Activated naive CD8-positive, alpha-beta T cell treated with anti-CD3 and anti-CD28 coated beads, Interleukin-2, amount 50 U/mL, for 24 hours (primary cell): ENCODE results near the gene COA3.
A peak's percentile ranks its signal among the peaks of the same experiment; 100 is the strongest.

Experiments
- ATAC-seq: fragments of 150-1000 bp; cut with Tn5 transposase; one replicate; pipeline ENCODE4 v1.10.0; 2021
- DNase-seq: peaks from one replicate; pipeline ENCODE4 v3.0.0; 2021
- H3K27ac Mint-ChIP-seq: one replicate; pipeline ENCODE4 v1.8.0; 2021; ENCODE audit warnings: mild to moderate bottlenecking, mixed read lengths
- H3K27me3 Mint-ChIP-seq: one replicate; pipeline ENCODE4 v1.8.0; 2021; ENCODE audit warnings: mixed read lengths
- H3K36me3 Mint-ChIP-seq: one replicate; pipeline ENCODE4 v1.8.0; 2021; ENCODE audit warnings: low read depth, mixed read lengths
- H3K4me1 Mint-ChIP-seq: one replicate; pipeline ENCODE4 v1.8.0; 2021; ENCODE audit warnings: mixed read lengths
- H3K4me3 Mint-ChIP-seq: one replicate; pipeline ENCODE4 v1.8.0; 2021; ENCODE audit warnings: mild to moderate bottlenecking, moderate library complexity, mixed read lengths
- H3K9me3 Mint-ChIP-seq: one replicate; pipeline ENCODE4 v1.8.0; 2021; ENCODE audit warnings: mixed read lengths

Gene COA3

GRCh38 chr17:42798383-42799380 lies at the start of gene COA3, which contains the start of gene CNTD1:
TSS of gene COA3 (minus strand) at chr17:42798704. CDS start at chr17:42798681, 23 bp downstream.
TSS of gene CNTD1 (plus strand) at chr17:42798861. CDS start at chr17:42799068, 207 bp downstream.
- Mint-ChIP-seq H3K36me3 (peaks cover 6% of the 10 kb centered on the region), H3K4me1 (peaks cover 18% of the 10 kb centered on the region), H3K27ac (peak within 1 kb of the TSS; percentile 70), H3K4me3 (peak within 1 kb of the TSS; percentile 89), H3K9me3 (peaks cover 4% of the 10 kb centered on the region), H3K27me3 (peaks cover 2% of the 10 kb centered on the region)
- peak; percentile 86 for DNase-seq
- peak; percentile 99 for ATAC-seq

- DNase-seq (no peak), ATAC-seq (no peak)
- Mint-ChIP-seq H3K9me3 (no peaks in the 10 kb centered on the region), H3K27me3 (peaks cover 3% of the 10 kb centered on the region), H3K4me1 (peaks cover 26% of the 10 kb centered on the region), H3K36me3 (peaks cover 17% of the 10 kb centered on the region), H3K4me3 (no peak overlapping the region), H3K27ac (no peak overlapping the region)
These were observed 49.6 kb upstream of the COA3 start for GRCh38 chr17:42848093-42848492.

- Mint-ChIP-seq H3K4me1 (peaks cover 26% of the 10 kb centered on the region), H3K27ac (no peak overlapping the region), H3K4me3 (no peak overlapping the region), H3K27me3 (peaks cover 3% of the 10 kb centered on the region), H3K36me3 (peaks cover 30% of the 10 kb centered on the region), H3K9me3 (no peaks in the 10 kb centered on the region)
- DNase-seq = no peak
- ATAC-seq = no peak
These were observed 48.2 kb upstream of the COA3 start for GRCh38 chr17:42846594-42847280.

GRCh38 chr17:42845918-42846593 lies 47.6 kb upstream of the COA3 start:
- peaks cover 37% of the 10 kb centered on the region for H3K36me3 Mint-ChIP-seq

GRCh38 chr17:42845556-42845917 lies 47.0 kb upstream of the COA3 start:
- peaks cover 26% of the 10 kb centered on the region for H3K4me1 Mint-ChIP-seq
- H3K9me3 Mint-ChIP-seq = no peaks in the 10 kb centered on the region
- peak overlapping the region; percentile 84 for H3K27ac Mint-ChIP-seq
- H3K36me3 Mint-ChIP-seq = peaks cover 38% of the 10 kb centered on the region
- ATAC-seq (peak; percentile 1), DNase-seq (no peak)
- peaks cover 3% of the 10 kb centered on the region for H3K27me3 Mint-ChIP-seq
- H3K4me3 Mint-ChIP-seq = peak overlapping the region; percentile 19

More at GRCh38 chr17:42845918-42846593, 47.6 kb upstream of the COA3 start:
- ATAC-seq = peak; percentile 89
- DNase-seq = peak; percentile 69
- peaks cover 26% of the 10 kb centered on the region for H3K4me1 Mint-ChIP-seq
- peak overlapping the region; percentile 19 for H3K4me3 Mint-ChIP-seq
- H3K27me3 Mint-ChIP-seq = peaks cover 3% of the 10 kb centered on the region
- H3K27ac Mint-ChIP-seq = peak overlapping the region; percentile 84
- no peaks in the 10 kb centered on the region for H3K9me3 Mint-ChIP-seq

GRCh38 chr17:42844761-42845555 lies 46.5 kb upstream of the COA3 start:
- Mint-ChIP-seq H3K27ac (no peak overlapping the region), H3K36me3 (peaks cover 39% of the 10 kb centered on the region), H3K4me3 (no peak overlapping the region), H3K4me1 (peaks cover 23% of the 10 kb centered on the region), H3K9me3 (no peaks in the 10 kb centered on the region), H3K27me3 (no peaks in the 10 kb centered on the region)
- DNase-seq (no peak), ATAC-seq (no peak)

GRCh38 chr17:42844271-42844670 lies 45.8 kb upstream of the COA3 start, which contains the start of gene AOC2:
TSS of gene AOC2 (plus strand) at chr17:42844580. CDS start at chr17:42844627, 47 bp downstream.
- Mint-ChIP-seq H3K27me3 (no peaks in the 10 kb centered on the region), H3K4me3 (no peak within 1 kb of the TSS), H3K27ac (no peak within 1 kb of the TSS), H3K4me1 (peaks cover 25% of the 10 kb centered on the region), H3K9me3 (no peaks in the 10 kb centered on the region), H3K36me3 (peaks cover 43% of the 10 kb centered on the region)
- DNase-seq (no peak), ATAC-seq (no peak)

- no peak for ATAC-seq
These were observed 44.9 kb upstream of the COA3 start for GRCh38 chr17:42843358-42843934.

GRCh38 chr17:42841975-42842685 lies 43.6 kb upstream of the COA3 start:
- Mint-ChIP-seq H3K4me1 (peaks cover 27% of the 10 kb centered on the region), H3K9me3 (no peaks in the 10 kb centered on the region), H3K36me3 (peaks cover 63% of the 10 kb centered on the region), H3K27me3 (no peaks in the 10 kb centered on the region), H3K27ac (peak overlapping the region; percentile 46), H3K4me3 (no peak overlapping the region)
- DNase-seq (no peak), ATAC-seq (no peak)

More at GRCh38 chr17:42843358-42843934, 44.9 kb upstream of the COA3 start:
- Mint-ChIP-seq H3K27me3 (no peaks in the 10 kb centered on the region), H3K9me3 (no peaks in the 10 kb centered on the region), H3K4me3 (no peak overlapping the region), H3K4me1 (peaks cover 25% of the 10 kb centered on the region), H3K36me3 (peaks cover 51% of the 10 kb centered on the region), H3K27ac (no peak overlapping the region)
- no peak for DNase-seq

- peaks cover 33% of the 10 kb centered on the region for H3K4me1 Mint-ChIP-seq
- H3K4me3 Mint-ChIP-seq = no peak overlapping the region
- no peaks in the 10 kb centered on the region for H3K9me3 Mint-ChIP-seq
- ATAC-seq (no peak), DNase-seq (no peak)
- peaks cover 49% of the 10 kb centered on the region for H3K36me3 Mint-ChIP-seq
- no peak overlapping the region for H3K27ac Mint-ChIP-seq
- no peaks in the 10 kb centered on the region for H3K27me3 Mint-ChIP-seq
These were observed 37.2 kb upstream of the COA3 start for GRCh38 chr17:42835732-42836131.

- peaks cover 31% of the 10 kb centered on the region for H3K4me1 Mint-ChIP-seq
- ATAC-seq (no peak), DNase-seq (peak; percentile 16)
- H3K4me3 Mint-ChIP-seq = peak overlapping the region; percentile 96
- H3K27ac Mint-ChIP-seq = peak overlapping the region; percentile 99
- H3K9me3 Mint-ChIP-seq = no peaks in the 10 kb centered on the region
- H3K27me3 Mint-ChIP-seq = no peaks in the 10 kb centered on the region
- H3K36me3 Mint-ChIP-seq = peaks cover 39% of the 10 kb centered on the region
These were observed 35.4 kb upstream of the COA3 start for GRCh38 chr17:42833767-42834422.

GRCh38 chr17:42832934-42833766 lies 34.6 kb upstream of the COA3 start, which contains the start of gene PSME3:
TSS of gene PSME3 (plus strand) at chr17:42833397. CDS start at chr17:42833632, 235 bp downstream.
- H3K9me3 Mint-ChIP-seq = no peaks in the 10 kb centered on the region
- peaks cover 31% of the 10 kb centered on the region for H3K4me1 Mint-ChIP-seq
- ATAC-seq = peak; percentile 93
- peak within 1 kb of the TSS; percentile 96 for H3K4me3 Mint-ChIP-seq
- peak; percentile 92 for DNase-seq
- H3K27me3 Mint-ChIP-seq = no peaks in the 10 kb centered on the region
- peaks cover 33% of the 10 kb centered on the region for H3K36me3 Mint-ChIP-seq
- peak within 1 kb of the TSS; percentile 99 for H3K27ac Mint-ChIP-seq
